OCI-M2 (cell line): ENCODE results near the gene PDE4B.

Experiments used
- DNase-seq: peaks from one replicate; lab custom pipeline; 2025; ENCODE audit not compliant: unreplicated experiment; lab: John Stamatoyannopoulos, UW

PDE4B gene

GRCh38 chr1:66374148-66374547, 581.5 kb downstream of the PDE4B start:
- no peak for DNase-seq

GRCh38 chr1:66374561-66375111, 581.9 kb downstream of the PDE4B start:
- no peak for DNase-seq

GRCh38 chr1:66375125-66375524, 582.4 kb downstream of the PDE4B start:
- no peak for DNase-seq

GRCh38 chr1:66380452-66381212, 587.9 kb downstream of the PDE4B start:
- no peak for DNase-seq

GRCh38 chr1:66381621-66382275, 589.1 kb downstream of the PDE4B start:
- DNase-seq: no peak

- DNase-seq: no peak
These were observed 590.5 kb downstream of the PDE4B start for GRCh38 chr1:66383168-66383567.

GRCh38 chr1:66383611-66384010, 590.9 kb downstream of the PDE4B start:
- DNase-seq: no peak

GRCh38 chr1:66384258-66384921, 591.7 kb downstream of the PDE4B start:
- no peak for DNase-seq

- DNase-seq: no peak
These were observed 594.0 kb downstream of the PDE4B start for GRCh38 chr1:66386712-66387111.

GRCh38 chr1:66388913-66389312, 596.2 kb downstream of the PDE4B start:
- DNase-seq: no peak

GRCh38 chr1:66393586-66394287, 601.0 kb downstream of the PDE4B start:
- DNase-seq: no peak

- no peak for DNase-seq
These were observed 601.9 kb downstream of the PDE4B start for GRCh38 chr1:66394603-66395002.

- no peak for DNase-seq
These were observed 602.7 kb downstream of the PDE4B start for GRCh38 chr1:66395202-66396061.

GRCh38 chr1:66396212-66396890, 603.7 kb downstream of the PDE4B start:
- DNase-seq: no peak

GRCh38 chr1:66397192-66397591, 604.5 kb downstream of the PDE4B start:
- DNase-seq: no peak

- DNase-seq: no peak
These were observed 607.3 kb downstream of the PDE4B start for GRCh38 chr1:66399888-66400529.

GRCh38 chr1:66400660-66401059, 608.0 kb downstream of the PDE4B start:
- no peak for DNase-seq

- DNase-seq: no peak
These were observed 608.5 kb downstream of the PDE4B start for GRCh38 chr1:66401244-66401643.

GRCh38 chr1:66402194-66402593, 609.5 kb downstream of the PDE4B start:
- DNase-seq: no peak
